ENCODE data around the gene EVA1B. TPM values are rescaled to one million over a fixed set of nuclear protein-coding genes. Genes with fewer than 3 reads are reported as not detected.

Gene EVA1B
- total RNA-seq, 1 experiment from 2014 or later: 32.0 TPM

DNA sequence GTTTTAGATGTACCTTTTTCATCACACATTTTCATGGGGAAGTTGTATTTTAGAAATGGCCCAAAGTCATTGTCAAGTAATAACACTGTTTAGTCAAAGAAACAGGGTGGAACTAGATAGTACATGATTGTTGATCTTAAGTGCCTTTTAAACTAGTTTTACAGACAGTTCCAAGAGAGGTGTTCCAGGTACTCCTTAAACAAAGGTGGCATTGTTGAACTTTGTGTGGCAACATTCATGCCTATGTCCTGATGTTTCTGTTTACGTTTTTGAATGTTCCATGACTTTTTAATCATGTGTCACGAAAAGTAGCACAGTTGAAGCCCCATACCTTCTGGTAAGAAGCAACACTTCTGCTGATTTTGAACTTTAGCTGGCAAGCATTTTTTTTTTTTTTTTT is 26.4 kb downstream of the EVA1B start:
- no peaks in the 10 kb centered on the region for H3K9me3 Mint-ChIP-seq
- H3K27ac Mint-ChIP-seq: no peak overlapping the region
- no peaks in the 10 kb centered on the region for H3K27me3 Mint-ChIP-seq (ENCODE audit: low read depth)
- DNase-seq (ENCODE audit: low spot score): no peak
- POLR2A ChIA-PET: no interaction called here
- H3K4me3 Mint-ChIP-seq: no peak overlapping the region
- CTCF ChIA-PET: interaction anchor here (0.6 kb wide), 2 partner anchors 70 to 118 kb away, joined by 3 to 6 read pairs; no protein-coding TSS in a partner anchor
- no peak for ATAC-seq
- TF ChIP-seq JUN (CRISPR knock-in tag; IDR thresholded peaks at IDR 0.05) (no peak), NFATC4 (CRISPR knock-in tag; IDR thresholded peaks at IDR 0.05) (no peak), NR2C2 (CRISPR knock-in tag; IDR thresholded peaks at IDR 0.05) (no peak), ZNF121 (CRISPR knock-in tag; IDR thresholded peaks at IDR 0.05) (no peak), FOXP1 (CRISPR knock-in tag; IDR thresholded peaks at IDR 0.05; ENCODE audit: borderline replicate concordance) (no peak)
- TF ChIP-seq, protein P1, sequence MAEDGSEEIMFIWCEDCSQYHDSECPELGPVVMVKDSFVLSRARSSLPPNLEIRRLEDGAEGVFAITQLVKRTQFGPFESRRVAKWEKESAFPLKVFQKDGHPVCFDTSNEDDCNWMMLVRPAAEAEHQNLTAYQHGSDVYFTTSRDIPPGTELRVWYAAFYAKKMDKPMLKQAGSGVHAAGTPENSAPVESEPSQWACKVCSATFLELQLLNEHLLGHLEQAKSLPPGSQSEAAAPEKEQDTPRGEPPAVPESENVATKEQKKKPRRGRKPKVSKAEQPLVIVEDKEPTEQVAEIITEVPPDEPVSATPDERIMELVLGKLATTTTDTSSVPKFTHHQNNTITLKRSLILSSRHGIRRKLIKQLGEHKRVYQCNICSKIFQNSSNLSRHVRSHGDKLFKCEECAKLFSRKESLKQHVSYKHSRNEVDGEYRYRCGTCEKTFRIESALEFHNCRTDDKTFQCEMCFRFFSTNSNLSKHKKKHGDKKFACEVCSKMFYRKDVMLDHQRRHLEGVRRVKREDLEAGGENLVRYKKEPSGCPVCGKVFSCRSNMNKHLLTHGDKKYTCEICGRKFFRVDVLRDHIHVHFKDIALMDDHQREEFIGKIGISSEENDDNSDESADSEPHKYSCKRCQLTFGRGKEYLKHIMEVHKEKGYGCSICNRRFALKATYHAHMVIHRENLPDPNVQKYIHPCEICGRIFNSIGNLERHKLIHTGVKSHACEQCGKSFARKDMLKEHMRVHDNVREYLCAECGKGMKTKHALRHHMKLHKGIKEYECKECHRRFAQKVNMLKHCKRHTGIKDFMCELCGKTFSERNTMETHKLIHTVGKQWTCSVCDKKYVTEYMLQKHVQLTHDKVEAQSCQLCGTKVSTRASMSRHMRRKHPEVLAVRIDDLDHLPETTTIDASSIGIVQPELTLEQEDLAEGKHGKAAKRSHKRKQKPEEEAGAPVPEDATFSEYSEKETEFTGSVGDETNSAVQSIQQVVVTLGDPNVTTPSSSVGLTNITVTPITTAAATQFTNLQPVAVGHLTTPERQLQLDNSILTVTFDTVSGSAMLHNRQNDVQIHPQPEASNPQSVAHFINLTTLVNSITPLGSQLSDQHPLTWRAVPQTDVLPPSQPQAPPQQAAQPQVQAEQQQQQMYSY (CRISPR knock-in tag; IDR thresholded peaks at IDR 0.05): no peak
- TF ChIP-seq, protein P2, sequence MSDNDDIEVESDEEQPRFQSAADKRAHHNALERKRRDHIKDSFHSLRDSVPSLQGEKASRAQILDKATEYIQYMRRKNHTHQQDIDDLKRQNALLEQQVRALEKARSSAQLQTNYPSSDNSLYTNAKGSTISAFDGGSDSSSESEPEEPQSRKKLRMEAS (CRISPR knock-in tag; IDR thresholded peaks at IDR 0.05): no peak
- TF ChIP-seq, protein P3, sequence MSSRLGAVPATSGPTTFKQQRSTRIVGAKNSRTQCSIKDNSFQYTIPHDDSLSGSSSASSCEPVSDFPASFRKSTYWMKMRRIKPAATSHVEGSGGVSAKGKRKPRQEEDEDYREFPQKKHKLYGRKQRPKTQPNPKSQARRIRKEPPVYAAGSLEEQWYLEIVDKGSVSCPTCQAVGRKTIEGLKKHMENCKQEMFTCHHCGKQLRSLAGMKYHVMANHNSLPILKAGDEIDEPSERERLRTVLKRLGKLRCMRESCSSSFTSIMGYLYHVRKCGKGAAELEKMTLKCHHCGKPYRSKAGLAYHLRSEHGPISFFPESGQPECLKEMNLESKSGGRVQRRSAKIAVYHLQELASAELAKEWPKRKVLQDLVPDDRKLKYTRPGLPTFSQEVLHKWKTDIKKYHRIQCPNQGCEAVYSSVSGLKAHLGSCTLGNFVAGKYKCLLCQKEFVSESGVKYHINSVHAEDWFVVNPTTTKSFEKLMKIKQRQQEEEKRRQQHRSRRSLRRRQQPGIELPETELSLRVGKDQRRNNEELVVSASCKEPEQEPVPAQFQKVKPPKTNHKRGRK (CRISPR knock-in tag; IDR thresholded peaks at IDR 0.05; ENCODE audit: borderline replicate concordance): no peak
- H3K4me1 Mint-ChIP-seq: no peaks in the 10 kb centered on the region; the same call in 1 of the 2 replicates
- H3K36me3 Mint-ChIP-seq: peaks cover 71% of the 10 kb centered on the region

DNA sequence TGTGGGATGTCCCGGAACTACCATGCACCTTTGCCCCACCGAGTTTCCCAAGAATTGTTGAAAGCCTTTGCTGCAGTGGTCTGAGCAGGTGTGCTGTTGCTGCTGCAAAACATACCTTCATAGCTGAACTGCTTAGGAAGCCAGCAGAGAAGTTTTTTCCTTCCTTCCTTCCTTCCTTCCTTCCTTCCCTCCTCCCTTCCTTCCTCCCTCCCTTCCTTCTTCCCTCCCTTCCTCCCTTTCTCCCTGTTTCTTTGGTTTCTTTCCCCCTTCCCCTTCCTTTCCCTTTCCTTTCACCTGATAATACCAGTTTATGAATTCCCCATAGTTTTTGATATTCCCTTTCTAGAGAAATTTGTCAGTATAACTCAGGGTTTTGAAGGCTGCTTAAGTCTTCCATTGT is 28.1 kb downstream of the EVA1B start:
- CTCF ChIA-PET: interaction anchor here (1.3 to 1.9 kb wide), 2 partner anchors 10 to 146 kb away, joined by 6 read pairs; partner anchors contain the start of gene TRAPPC3
- Mint-ChIP-seq H3K4me3 (no peak overlapping the region), H3K27ac (no peak overlapping the region), H3K36me3 (peaks cover 71% of the 10 kb centered on the region), H3K4me1 (no peaks in the 10 kb centered on the region; the same call in 1 of the 2 replicates), H3K9me3 (no peaks in the 10 kb centered on the region), H3K27me3 (ENCODE audit: low read depth) (no peaks in the 10 kb centered on the region)
- POLR2A ChIA-PET: no interaction called here
- TF ChIP-seq, protein P4, sequence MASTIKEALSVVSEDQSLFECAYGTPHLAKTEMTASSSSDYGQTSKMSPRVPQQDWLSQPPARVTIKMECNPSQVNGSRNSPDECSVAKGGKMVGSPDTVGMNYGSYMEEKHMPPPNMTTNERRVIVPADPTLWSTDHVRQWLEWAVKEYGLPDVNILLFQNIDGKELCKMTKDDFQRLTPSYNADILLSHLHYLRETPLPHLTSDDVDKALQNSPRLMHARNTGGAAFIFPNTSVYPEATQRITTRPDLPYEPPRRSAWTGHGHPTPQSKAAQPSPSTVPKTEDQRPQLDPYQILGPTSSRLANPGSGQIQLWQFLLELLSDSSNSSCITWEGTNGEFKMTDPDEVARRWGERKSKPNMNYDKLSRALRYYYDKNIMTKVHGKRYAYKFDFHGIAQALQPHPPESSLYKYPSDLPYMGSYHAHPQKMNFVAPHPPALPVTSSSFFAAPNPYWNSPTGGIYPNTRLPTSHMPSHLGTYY (CRISPR knock-in tag; IDR thresholded peaks at IDR 0.05): no peak
- TF ChIP-seq ZNF219 (CRISPR knock-in tag; IDR thresholded peaks at IDR 0.05; ENCODE audit: borderline replicate concordance) (no peak), IRF2 (CRISPR knock-in tag; IDR thresholded peaks at IDR 0.05; ENCODE audit: borderline replicate concordance, low read depth) (no peak), ESRRA (CRISPR knock-in tag; IDR thresholded peaks at IDR 0.05; ENCODE audit: borderline replicate concordance) (no peak), SP1 (CRISPR knock-in tag; conservative IDR thresholded peaks at IDR 0.05) (no peak), SMAD3 (CRISPR knock-in tag; IDR thresholded peaks at IDR 0.05; ENCODE audit: borderline replicate concordance) (no peak), MXD4 (CRISPR knock-in tag; IDR thresholded peaks at IDR 0.05; ENCODE audit: borderline replicate concordance) (no peak), MYBL2 (CRISPR knock-in tag; IDR thresholded peaks at IDR 0.05) (no peak), TEAD4 (CRISPR knock-in tag; IDR thresholded peaks at IDR 0.05) (no peak)
- TF ChIP-seq, protein P5, sequence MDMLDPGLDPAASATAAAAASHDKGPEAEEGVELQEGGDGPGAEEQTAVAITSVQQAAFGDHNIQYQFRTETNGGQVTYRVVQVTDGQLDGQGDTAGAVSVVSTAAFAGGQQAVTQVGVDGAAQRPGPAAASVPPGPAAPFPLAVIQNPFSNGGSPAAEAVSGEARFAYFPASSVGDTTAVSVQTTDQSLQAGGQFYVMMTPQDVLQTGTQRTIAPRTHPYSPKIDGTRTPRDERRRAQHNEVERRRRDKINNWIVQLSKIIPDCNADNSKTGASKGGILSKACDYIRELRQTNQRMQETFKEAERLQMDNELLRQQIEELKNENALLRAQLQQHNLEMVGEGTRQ (CRISPR knock-in tag; IDR thresholded peaks at IDR 0.05): no peak
- TF ChIP-seq, protein P6, sequence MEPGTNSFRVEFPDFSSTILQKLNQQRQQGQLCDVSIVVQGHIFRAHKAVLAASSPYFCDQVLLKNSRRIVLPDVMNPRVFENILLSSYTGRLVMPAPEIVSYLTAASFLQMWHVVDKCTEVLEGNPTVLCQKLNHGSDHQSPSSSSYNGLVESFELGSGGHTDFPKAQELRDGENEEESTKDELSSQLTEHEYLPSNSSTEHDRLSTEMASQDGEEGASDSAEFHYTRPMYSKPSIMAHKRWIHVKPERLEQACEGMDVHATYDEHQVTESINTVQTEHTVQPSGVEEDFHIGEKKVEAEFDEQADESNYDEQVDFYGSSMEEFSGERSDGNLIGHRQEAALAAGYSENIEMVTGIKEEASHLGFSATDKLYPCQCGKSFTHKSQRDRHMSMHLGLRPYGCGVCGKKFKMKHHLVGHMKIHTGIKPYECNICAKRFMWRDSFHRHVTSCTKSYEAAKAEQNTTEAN (CRISPR knock-in tag; IDR thresholded peaks at IDR 0.05): no peak
- DNase-seq (ENCODE audit: low spot score): no peak
- no peak for ATAC-seq

Data from WTC11 (cell line).